Thoracic aorta (tissue), 2 donors: ENCODE data around the gene TEPSIN. TPM values are rescaled to one million over a fixed set of nuclear protein-coding genes. Genes with fewer than 3 reads are reported as not detected.

ENCODE experiments used
- ATAC-seq: fragments of 150-250 bp; one replicate; pipeline ENCODE4 v1.8.0; 2017; ENCODE audit warnings: low read depth; ENCODE audit not compliant: insufficient number of reproducible peaks, low FRiP score
- DNase-seq: peaks from one replicate; pipeline ENCODE4 v3.0.0-alpha.2; 2020; ENCODE audit warnings: low spot score
- H3K27ac ChIP-seq, 2 donors: fragments of 200-600 bp; sonication (generic); 1 replicate in 1 of 2; 2 replicates in 1 of 2; pipeline ENCODE4 v1.5.1; 2016; ENCODE audit warnings: mild to moderate bottlenecking in 2 of 2, moderate library complexity in 2 of 2
- H3K27me3 ChIP-seq: fragments of 200-600 bp; sonication (generic); replicated peaks from 2 replicates; pipeline ENCODE4 v1.6.0; 2016; ENCODE audit warnings: mild to moderate bottlenecking; ENCODE audit not compliant: insufficient read depth
- H3K36me3 ChIP-seq: fragments of 200-600 bp; sonication (generic); one replicate; pipeline ENCODE4 v1.5.1; 2016
- H3K4me1 ChIP-seq, 2 donors: fragments of 200-600 bp; sonication (generic); 1 replicate in 1 of 2; 2 replicates in 1 of 2; pipeline versions ENCODE4 v1.5.1 to v1.6.0; 2016; ENCODE audit warnings: low read depth in 2 of 2, mild to moderate bottlenecking in 1 of 2; ENCODE audit not compliant: control insufficient read depth in 1 of 2
- H3K4me3 ChIP-seq: fragments of 200-600 bp; sonication (generic); 2 replicates; pipeline ENCODE4 v1.5.1; 2016; ENCODE audit warnings: mild to moderate bottlenecking
- H3K9me3 ChIP-seq: fragments of 200-600 bp; sonication (generic); 2 replicates; pipeline ENCODE4 v1.5.1; 2016
- total RNA-seq, 2 donors: library from RNA; depleted of rRNA; stranded (reverse); fragments of >200 nt; gene quantifications; one replicate each; pipeline versions ENCODE4 v1.1.0 to v1.2.3, GENCODE V29; 2016
- TF ChIP-seq, protein P1 (sequence below): fragments of 200-600 bp; sonication (generic); IDR thresholded peaks from one replicate; pipeline ENCODE4 v1.5.1; 2019; ENCODE audit warnings: antibody characterized with exemption

Gene TEPSIN
- total RNA-seq, 2 donors from 2014 or later: 52.4 to 70.8 TPM

DNA sequence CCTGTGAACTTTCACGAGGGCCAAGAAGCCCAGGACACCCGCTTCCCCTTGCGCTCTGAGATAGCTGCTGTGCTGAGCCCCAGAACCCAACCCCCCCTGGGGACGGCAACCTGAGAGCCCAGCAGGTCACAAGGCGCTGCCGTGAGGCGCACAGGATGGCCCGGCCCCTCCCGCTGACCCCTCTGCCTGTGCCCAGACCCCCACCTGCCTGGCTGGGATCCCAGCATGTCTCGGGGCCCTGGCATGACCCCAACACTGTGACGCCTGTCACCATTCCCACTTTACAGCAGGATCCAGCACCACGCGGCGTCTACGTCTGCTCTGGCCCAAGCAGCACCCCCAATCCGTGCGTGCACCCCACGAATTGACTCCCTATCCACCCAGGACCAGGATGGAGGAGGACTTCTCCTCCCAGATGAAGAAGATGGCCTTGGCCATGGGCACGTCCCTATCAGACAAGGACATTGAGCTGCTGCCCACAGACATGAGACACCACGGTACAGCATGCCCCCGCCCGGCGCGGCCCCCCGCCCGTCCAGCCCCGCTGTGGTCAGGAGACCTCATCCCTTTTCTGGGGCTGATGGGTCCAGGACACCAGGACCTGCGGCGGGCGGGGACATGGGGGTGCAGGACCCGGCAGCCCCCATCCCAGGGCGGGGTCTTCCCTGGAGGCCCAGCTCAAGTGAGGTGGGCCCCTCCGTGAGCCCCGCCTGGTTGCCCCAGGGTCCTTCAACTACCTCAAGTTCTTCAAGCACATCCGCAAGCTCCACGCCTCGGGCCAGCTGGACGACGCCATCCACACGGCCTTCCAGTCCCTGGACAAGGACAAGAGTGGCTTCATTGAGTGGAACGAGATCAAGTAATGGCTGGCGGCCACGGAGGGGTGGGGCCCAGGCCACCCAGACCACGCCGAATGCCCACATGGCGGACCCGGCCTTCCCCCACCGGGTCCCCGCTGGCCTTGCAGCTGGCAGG is 57.7 kb downstream of the TEPSIN start:
- ATAC-seq (no peak), DNase-seq (no peak)
- no peak overlapping the region for H3K27ac ChIP-seq
- H3K9me3 ChIP-seq: no peaks in the 10 kb centered on the region
- H3K4me1 ChIP-seq: no peaks in the 10 kb centered on the region
- no peaks in the 10 kb centered on the region for H3K27me3 ChIP-seq
- TF ChIP-seq, protein P1, sequence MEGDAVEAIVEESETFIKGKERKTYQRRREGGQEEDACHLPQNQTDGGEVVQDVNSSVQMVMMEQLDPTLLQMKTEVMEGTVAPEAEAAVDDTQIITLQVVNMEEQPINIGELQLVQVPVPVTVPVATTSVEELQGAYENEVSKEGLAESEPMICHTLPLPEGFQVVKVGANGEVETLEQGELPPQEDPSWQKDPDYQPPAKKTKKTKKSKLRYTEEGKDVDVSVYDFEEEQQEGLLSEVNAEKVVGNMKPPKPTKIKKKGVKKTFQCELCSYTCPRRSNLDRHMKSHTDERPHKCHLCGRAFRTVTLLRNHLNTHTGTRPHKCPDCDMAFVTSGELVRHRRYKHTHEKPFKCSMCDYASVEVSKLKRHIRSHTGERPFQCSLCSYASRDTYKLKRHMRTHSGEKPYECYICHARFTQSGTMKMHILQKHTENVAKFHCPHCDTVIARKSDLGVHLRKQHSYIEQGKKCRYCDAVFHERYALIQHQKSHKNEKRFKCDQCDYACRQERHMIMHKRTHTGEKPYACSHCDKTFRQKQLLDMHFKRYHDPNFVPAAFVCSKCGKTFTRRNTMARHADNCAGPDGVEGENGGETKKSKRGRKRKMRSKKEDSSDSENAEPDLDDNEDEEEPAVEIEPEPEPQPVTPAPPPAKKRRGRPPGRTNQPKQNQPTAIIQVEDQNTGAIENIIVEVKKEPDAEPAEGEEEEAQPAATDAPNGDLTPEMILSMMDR: no peak
- no peak overlapping the region for H3K4me3 ChIP-seq
- no peaks in the 10 kb centered on the region for H3K36me3 ChIP-seq

DNA sequence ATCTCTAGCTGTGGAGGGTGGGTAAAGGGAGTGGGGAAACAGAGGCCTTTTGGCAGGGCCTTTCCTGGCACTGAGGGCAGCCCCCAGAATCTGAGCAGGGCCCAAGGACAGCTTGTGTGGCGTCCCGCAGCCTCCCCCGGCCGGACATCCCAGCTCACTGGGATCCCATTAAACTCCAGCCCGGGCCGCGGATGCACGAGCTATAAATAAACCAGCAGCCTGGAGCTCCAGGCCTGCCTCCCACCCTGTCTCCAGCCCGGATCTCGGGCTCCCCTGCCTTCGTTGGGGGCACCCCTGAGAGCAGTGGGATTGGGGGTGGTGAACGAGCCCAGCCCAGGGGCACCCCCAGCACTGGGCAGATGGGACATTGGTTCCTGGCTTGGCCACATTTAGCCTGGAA is 59.0 kb downstream of the TEPSIN start:
- Histone ChIP-seq H3K9me3 (no peaks in the 10 kb centered on the region), H3K27ac (no peak overlapping the region), H3K27me3 (no peaks in the 10 kb centered on the region), H3K4me3 (no peak overlapping the region), H3K36me3 (no peaks in the 10 kb centered on the region), H3K4me1 (no peaks in the 10 kb centered on the region)
- DNase-seq (no peak), ATAC-seq (no peak)
- TF ChIP-seq, protein P1: no peak

DNA sequence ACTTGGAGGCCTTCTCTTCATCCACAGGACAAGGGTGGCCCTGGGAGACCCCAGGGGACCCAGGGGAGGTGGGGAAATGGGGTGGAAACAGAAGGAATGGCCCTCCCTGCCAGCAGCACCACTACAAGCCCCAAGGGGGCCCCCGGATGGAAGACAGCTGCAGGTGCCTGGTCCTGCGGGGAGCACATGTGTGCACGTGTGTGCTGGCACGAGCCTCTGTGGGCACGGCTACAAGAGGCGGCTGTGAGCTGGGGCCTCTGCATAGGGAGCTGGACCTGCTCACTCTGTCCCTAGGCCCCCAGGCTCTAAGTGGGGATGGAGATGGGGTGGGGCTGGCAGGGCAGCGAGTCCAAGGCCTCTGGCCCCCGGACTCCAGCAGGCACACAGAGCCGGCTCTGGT is 59.6 kb downstream of the TEPSIN start:
- no peaks in the 10 kb centered on the region for H3K27me3 ChIP-seq
- no peaks in the 10 kb centered on the region for H3K4me1 ChIP-seq
- TF ChIP-seq, protein P1: no peak
- no peaks in the 10 kb centered on the region for H3K9me3 ChIP-seq
- no peak overlapping the region for H3K4me3 ChIP-seq
- no peak for ATAC-seq
- H3K36me3 ChIP-seq: no peaks in the 10 kb centered on the region
- no peak overlapping the region for H3K27ac ChIP-seq
- DNase-seq: no peak

Other genes with a start within 250 kb of the TEPSIN start
- 10 to 100 TPM; 20.2 to 38.0 TPM for gene CHMP6, start 247.2 kb downstream of the TEPSIN start, total RNA-seq
- gene BAIAP2, start 203.9 kb downstream of the TEPSIN start, total RNA-seq: 10 to 100 TPM in 1 of 2 donors, 1 to 10 TPM in 1; 9.9 to 15.6 TPM
- not detected for gene PVALEF, start 73.5 kb downstream of the TEPSIN start, total RNA-seq
- 10 to 100 TPM in 1 of 2 donors, 1 to 10 TPM in 1; 6.1 to 19.8 TPM for gene AATK, start 72.8 kb downstream of the TEPSIN start, total RNA-seq
- 10 to 100 TPM in 1 of 2 donors, 1 to 10 TPM in 1; 5.8 to 11.4 TPM for gene CEP131, start 16.1 kb downstream of the TEPSIN start, total RNA-seq
- gene NDUFAF8, start 263 bp upstream of the TEPSIN start, total RNA-seq: 10 to 100 TPM; 17.8 to 19.5 TPM
- 100 to 1,000 TPM in 1 of 2 donors, 10 to 100 TPM in 1; 83.0 to 129 TPM for gene SLC38A10, start 56.3 kb upstream of the TEPSIN start, total RNA-seq
- gene BAHCC1, start 156.4 kb upstream of the TEPSIN start, total RNA-seq: 10 to 100 TPM; 41.2 to 69.6 TPM